Lower lobe of right lung (tissue), 2 donors: Measurements from ENCODE around the gene UNK. TPM values are rescaled to one million over a fixed set of nuclear protein-coding genes. Genes with fewer than 3 reads are reported as not detected.

Experiments used
- ATAC-seq, 2 donors: fragments of 200-7000 bp; cut with Tn5 transposase; one replicate each; pipeline ENCODE4 v1.9.1; 2020 to 2022; ENCODE audit warnings: mild to moderate bottlenecking in 2 of 2, moderate library complexity in 2 of 2
- DNase-seq: peaks from one replicate; pipeline ENCODE4 v3.0.0-alpha.2; 2020
- H3K27ac ChIP-seq: fragments of 200-600 bp; one replicate; pipeline ENCODE4 v1.8.0; 2022
- H3K27me3 ChIP-seq: fragments of 200-600 bp; one replicate; pipeline ENCODE4 v1.8.0; 2022; ENCODE audit warnings: low read depth
- H3K36me3 ChIP-seq: fragments of 200-600 bp; one replicate; pipeline ENCODE4 v1.8.0; 2022; ENCODE audit warnings: mild to moderate bottlenecking
- H3K4me1 ChIP-seq: fragments of 200-600 bp; one replicate; pipeline ENCODE4 v1.8.0; 2022
- H3K4me3 ChIP-seq: fragments of 200-600 bp; one replicate; pipeline ENCODE4 v1.8.0; 2022; ENCODE audit warnings: mild to moderate bottlenecking
- H3K9me3 ChIP-seq: fragments of 200-600 bp; one replicate; pipeline ENCODE4 v1.8.0; 2022
- intact Hi-C: fragments of 100-400 bp; cut with DNase I; formaldehyde crosslinking; loops from one replicate; pipeline ENCODE4 v1.11.0; 2022
- total RNA-seq: library from RNA; stranded (reverse); fragmentation: NEBNext Ultra II Directional; extraction: Animal tissue kit (Norgen Biotek cat#: 25700); gene quantifications from one replicate; pipeline ENCODE4 v1.2.1, GENCODE V29; 2021
- TF ChIP-seq, protein P1 (sequence below): fragments of 200-600 bp; IDR thresholded peaks from one replicate; pipeline ENCODE4 v1.8.0; 2022; ENCODE audit warnings: antibody characterized with exemption, mild to moderate bottlenecking
- donor health status: DM: no; HTN: yes; CAD: no; lungs with severe emphysema.

The UNK gene
- total RNA-seq, 1 donor from 2014 or later, result 31.1 TPM

DNA sequence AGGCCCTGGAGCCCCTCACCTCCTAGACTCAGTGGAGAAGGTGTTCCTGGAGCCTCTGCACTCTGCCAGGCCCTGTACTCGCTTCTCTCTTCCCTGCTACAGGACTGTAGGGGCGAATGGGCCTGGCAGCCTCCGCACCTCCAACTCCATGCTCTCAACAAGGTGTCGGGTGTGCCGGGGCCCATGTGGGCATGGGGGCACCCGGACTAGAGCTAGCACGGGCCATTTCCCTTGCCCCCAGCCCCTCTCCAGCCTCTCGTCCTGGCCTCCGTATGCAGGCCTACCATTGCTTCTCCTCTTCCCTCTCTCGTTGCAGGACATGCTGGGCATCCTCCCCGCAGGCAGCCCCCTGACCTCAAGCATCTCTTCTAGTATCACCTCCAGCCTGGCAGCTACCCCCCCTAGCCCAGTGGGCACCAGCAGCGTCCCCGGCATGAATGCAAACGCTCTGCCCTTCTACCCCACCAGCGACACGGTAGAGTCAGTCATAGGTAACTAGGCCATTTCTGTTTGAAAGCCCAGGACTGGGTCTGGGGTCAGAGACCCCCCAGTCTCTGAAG is 33.8 kb downstream of the UNK start:
- H3K4me3 ChIP-seq, result no peak overlapping the region
- peaks cover 100% of the 10 kb centered on the region for H3K36me3 ChIP-seq
- H3K27me3 ChIP-seq, result no peaks in the 10 kb centered on the region
- H3K4me1 ChIP-seq, result no peaks in the 10 kb centered on the region
- H3K27ac ChIP-seq, result no peak overlapping the region
- TF ChIP-seq, protein P1, sequence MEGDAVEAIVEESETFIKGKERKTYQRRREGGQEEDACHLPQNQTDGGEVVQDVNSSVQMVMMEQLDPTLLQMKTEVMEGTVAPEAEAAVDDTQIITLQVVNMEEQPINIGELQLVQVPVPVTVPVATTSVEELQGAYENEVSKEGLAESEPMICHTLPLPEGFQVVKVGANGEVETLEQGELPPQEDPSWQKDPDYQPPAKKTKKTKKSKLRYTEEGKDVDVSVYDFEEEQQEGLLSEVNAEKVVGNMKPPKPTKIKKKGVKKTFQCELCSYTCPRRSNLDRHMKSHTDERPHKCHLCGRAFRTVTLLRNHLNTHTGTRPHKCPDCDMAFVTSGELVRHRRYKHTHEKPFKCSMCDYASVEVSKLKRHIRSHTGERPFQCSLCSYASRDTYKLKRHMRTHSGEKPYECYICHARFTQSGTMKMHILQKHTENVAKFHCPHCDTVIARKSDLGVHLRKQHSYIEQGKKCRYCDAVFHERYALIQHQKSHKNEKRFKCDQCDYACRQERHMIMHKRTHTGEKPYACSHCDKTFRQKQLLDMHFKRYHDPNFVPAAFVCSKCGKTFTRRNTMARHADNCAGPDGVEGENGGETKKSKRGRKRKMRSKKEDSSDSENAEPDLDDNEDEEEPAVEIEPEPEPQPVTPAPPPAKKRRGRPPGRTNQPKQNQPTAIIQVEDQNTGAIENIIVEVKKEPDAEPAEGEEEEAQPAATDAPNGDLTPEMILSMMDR, result no peak
- intact Hi-C loops, result no loop called here
- ATAC-seq, result no peak
- H3K9me3 ChIP-seq, result no peaks in the 10 kb centered on the region
- DNase-seq, result no peak

DNA sequence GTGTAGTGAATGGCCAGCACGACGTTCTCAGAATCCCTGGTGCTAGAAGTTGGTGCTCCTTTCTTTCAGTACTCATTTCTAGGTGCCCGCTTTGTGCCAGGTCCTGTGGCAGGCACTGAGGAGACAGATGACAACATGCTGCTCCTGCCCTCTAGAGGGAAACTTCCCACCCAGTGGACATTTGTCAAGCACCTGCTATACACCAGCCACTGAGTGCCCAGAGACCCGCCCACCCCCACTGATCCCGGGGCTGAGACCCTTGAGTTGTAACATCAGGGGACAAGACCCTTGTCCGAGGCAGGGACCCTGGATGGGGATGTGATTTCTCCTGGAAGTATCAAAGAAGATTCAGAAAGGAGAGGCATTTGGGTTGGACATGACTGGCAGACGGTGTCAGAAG is 34.5 kb downstream of the UNK start:
- no peak for ATAC-seq
- no peak overlapping the region for H3K27ac ChIP-seq
- H3K9me3 ChIP-seq, result no peaks in the 10 kb centered on the region
- no peak for DNase-seq
- no peak overlapping the region for H3K4me3 ChIP-seq
- no peaks in the 10 kb centered on the region for H3K27me3 ChIP-seq
- H3K4me1 ChIP-seq, result no peaks in the 10 kb centered on the region
- peaks cover 100% of the 10 kb centered on the region for H3K36me3 ChIP-seq
- TF ChIP-seq, protein P1, result no peak
- intact Hi-C loops, result no loop called here

DNA sequence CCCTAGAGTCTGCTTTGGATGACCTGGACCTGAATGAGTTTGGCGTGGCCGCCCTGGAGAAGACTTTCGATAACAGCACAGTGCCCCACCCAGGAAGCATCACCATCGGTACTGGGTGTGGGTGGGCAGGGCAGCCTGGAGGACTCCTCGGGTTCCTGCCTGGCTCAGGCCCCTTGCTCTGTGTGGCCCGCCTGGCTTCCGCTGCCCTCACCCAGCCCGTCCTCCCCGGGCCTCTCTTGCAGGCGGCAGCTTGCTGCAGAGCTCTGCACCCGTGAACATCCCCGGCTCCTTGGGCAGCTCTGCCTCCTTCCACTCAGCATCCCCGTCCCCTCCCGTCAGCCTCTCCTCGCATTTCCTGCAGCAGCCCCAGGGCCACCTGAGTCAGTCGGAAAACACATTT is 35.1 kb downstream of the UNK start:
- no peak overlapping the region for H3K4me3 ChIP-seq
- peaks cover 100% of the 10 kb centered on the region for H3K36me3 ChIP-seq
- H3K4me1 ChIP-seq, result no peaks in the 10 kb centered on the region
- intact Hi-C loops, result no loop called here
- TF ChIP-seq, protein P1, result no peak
- ATAC-seq, result no peak
- H3K9me3 ChIP-seq, result no peaks in the 10 kb centered on the region
- H3K27me3 ChIP-seq, result no peaks in the 10 kb centered on the region
- no peak overlapping the region for H3K27ac ChIP-seq
- DNase-seq, result no peak

DNA sequence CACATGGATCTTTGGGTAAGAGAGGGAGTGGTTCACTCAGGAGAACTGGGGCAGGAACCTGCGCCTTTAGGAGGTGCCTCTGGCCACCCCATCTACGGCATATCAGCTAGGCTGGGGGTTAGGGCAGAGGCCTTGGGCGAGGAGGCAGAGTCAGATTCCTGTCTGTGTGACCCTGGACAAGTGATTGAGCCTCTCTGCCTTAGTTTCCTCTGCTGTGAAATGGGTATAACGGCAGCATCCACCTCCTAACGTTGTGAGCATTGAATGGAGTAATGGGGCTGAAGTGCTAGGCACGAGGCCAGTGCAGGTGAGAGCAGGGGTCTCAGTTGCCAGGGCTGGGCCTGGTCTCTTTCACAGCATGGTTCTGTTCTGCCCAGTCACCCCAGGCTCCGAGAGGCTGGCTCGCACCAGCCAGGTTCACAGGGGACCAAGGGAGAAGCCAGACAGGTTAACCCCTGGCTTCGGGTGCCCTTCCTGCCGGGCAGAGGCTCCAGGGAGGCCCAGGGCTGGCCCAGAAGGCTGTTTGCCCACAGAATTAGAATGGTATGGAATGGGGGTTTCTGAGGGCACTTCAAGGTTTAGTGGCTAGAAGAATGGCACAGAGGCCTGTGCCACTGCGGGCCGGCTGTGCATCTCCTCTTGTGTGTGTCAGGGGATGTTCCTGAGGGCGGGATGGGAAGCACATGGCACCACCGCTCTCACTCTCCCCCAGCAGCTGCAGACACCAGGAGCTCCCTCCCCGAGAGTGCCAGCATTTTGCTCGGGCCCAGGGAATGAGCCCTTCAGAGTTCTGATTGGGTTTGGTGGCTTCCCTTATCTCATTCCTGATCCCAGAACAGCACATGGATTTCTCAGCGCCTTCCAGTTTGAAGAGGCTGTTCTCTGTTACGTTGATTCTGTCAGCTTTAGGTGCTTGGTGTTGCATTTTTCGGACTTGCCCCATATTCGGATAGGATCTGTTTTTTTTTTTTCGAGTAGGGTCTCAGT is 35.8 kb downstream of the UNK start:
- ATAC-seq (no peak), DNase-seq (no peak)
- intact Hi-C loops, result no loop called here
- Histone ChIP-seq H3K4me3 (no peak overlapping the region), H3K36me3 (peaks cover 99% of the 10 kb centered on the region), H3K9me3 (no peaks in the 10 kb centered on the region), H3K27ac (no peak overlapping the region), H3K27me3 (no peaks in the 10 kb centered on the region), H3K4me1 (no peaks in the 10 kb centered on the region)
- TF ChIP-seq, protein P1, result no peak

DNA sequence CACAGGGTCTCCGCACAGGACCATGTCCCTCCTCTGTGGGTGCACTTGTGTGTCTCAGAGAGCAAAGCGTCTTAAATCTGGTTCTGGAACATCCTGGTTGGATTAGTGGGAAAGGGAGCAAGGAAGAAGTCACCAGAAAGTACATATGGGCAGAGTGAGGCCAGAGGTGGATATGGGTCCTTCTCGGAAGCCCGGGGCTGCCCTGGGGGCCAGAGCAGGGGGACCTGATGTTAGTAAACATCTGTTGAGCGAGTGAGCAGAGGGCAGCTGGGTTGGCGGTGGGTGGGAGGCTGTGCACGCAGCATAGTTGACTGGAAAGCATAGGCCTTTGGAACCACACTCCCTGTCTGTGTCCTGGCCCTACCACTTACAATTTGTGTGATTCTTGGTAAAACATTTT is 36.9 kb downstream of the UNK start:
- DNase-seq, result no peak
- Histone ChIP-seq H3K36me3 (peaks cover 95% of the 10 kb centered on the region), H3K27ac (no peak overlapping the region), H3K9me3 (no peaks in the 10 kb centered on the region), H3K27me3 (no peaks in the 10 kb centered on the region), H3K4me3 (no peak overlapping the region), H3K4me1 (no peaks in the 10 kb centered on the region)
- no peak for ATAC-seq
- intact Hi-C loops, result no loop called here
- TF ChIP-seq, protein P1, result no peak
